ENCODE measurements around the gene GNAO1. TPM values are rescaled to one million over a fixed set of nuclear protein-coding genes. Genes with fewer than 3 reads are reported as not detected.

Gene GNAO1
- polyA plus RNA-seq, 1 of the 3 experiments (the other 2 are of a cell fraction) = 0.30 TPM

DNA sequence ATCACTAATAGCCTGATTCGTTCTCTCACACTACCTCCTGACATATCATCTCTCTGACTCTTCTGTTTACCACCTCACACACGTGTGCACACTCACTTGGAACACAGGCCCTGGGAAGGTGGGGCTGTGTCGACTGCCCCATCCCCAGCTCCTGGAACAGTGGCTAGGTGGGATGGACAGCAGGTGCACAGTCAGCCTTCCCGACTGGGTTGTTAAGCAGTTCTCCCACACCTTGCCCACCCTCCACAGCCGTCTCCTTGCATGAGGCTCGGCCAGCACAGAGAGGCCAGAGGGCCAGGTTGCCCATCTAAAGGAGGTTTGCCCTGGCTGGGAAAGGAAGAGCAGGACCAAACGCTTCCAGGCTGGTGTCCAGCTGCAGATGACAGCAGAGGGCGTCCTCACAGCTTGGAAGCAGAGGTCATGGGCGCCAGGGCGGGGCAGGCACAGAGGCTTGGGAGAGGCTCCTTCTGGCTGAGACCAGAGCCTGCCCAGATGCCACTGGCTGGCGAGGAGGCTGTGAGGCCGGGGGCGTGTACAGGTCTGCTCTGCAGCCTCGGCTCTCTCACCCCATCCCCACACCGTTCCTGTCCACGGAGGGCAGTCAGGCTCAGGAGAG lies 141.3 kb downstream of the GNAO1 start:
- Histone ChIP-seq H3K27me3 (ENCODE audit: insufficient read depth) (no peaks in the 10 kb centered on the region), H3F3A (replicated peaks; ENCODE audit: insufficient read depth) (no peaks in the 10 kb centered on the region), H3K9me2 (no peaks in the 10 kb centered on the region), H3K9me3 (no peaks in the 10 kb centered on the region), H3K4me1 (ENCODE audit: control insufficient read depth in 1 of 2, insufficient read depth in 2 of 2, low read depth in 1 of 2, low read length in 1 of 2) (no peaks in the 10 kb centered on the region; a peak in 1 of 4 replicates), H3K79me2 (ENCODE audit: insufficient read depth) (no peaks in the 10 kb centered on the region), H3K9ac (no peak overlapping the region), H3K36me3 (replicated peaks in 1 of 2; ENCODE audit: control insufficient read depth in 1 of 2, insufficient read depth in 2 of 2, low read length in 1 of 2) (no peaks in the 10 kb centered on the region), H4K20me1 (ENCODE audit: insufficient read depth) (no peaks in the 10 kb centered on the region), H3K27ac (ENCODE audit: low read depth in 2 of 2, low read length in 1 of 2) (no peak overlapping the region), H3K4me2 (no peak overlapping the region), H2AFZ (ENCODE audit: low read depth) (no peak overlapping the region), H3K4me3 (ENCODE audit: low read depth in 2 of 2, low read length in 1 of 2) (no peak overlapping the region)
- CTCF ChIA-PET = interaction anchor here (1.0 to 6.4 kb wide), 6 partner anchors 13 to 389 kb away, joined by 3 to 52 read pairs (median 6); no protein-coding TSS in a partner anchor
- 49% methylated on average over 11 of the region's 16 CpGs for WGBS (ENCODE audit: low lambda C conversion rate)
- DNase-seq = peak; percentile 57
- TF ChIP-seq NFIC (IDR thresholded peaks at IDR 0.05; ENCODE audit: borderline replicate concordance) (no peak), RAD21 (IDR thresholded peaks at IDR 0.05; ENCODE audit: low read length) (peak; percentile 51), SMC3 (IDR thresholded peaks at IDR 0.05; ENCODE audit: low read depth, low read length) (peak; percentile 39), CTCF (IDR thresholded peaks at IDR 0.05) (peak; percentile 46), CHD2 (IDR thresholded peaks at IDR 0.05; ENCODE audit: low read length, partially characterized antibody) (no peak), RFX5 (IDR thresholded peaks at IDR 0.05; ENCODE audit: low read length) (no peak)
- TF ChIP-seq, protein P1, sequence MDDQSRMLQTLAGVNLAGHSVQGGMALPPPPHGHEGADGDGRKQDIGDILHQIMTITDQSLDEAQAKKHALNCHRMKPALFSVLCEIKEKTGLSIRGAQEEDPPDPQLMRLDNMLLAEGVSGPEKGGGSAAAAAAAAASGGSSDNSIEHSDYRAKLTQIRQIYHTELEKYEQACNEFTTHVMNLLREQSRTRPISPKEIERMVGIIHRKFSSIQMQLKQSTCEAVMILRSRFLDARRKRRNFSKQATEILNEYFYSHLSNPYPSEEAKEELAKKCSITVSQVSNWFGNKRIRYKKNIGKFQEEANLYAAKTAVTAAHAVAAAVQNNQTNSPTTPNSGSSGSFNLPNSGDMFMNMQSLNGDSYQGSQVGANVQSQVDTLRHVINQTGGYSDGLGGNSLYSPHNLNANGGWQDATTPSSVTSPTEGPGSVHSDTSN (IDR thresholded peaks at IDR 0.05) = no peak
- POLR2A ChIA-PET = no interaction called here

GRCh38 chr16:56334761-56335160 lies 143.5 kb downstream of the GNAO1 start:
- ChIA-PET POLR2A (no interaction called here), CTCF (interaction anchor here (1.4 to 3.5 kb wide), 2 partner anchors 14 to 22 kb away, joined by 3 to 13 read pairs; no protein-coding TSS in a partner anchor)
- H3K27me3 ChIP-seq (ENCODE audit: insufficient read depth) = no peaks in the 10 kb centered on the region
- H3F3A ChIP-seq (replicated peaks; ENCODE audit: insufficient read depth) = no peaks in the 10 kb centered on the region
- H3K4me3 ChIP-seq (ENCODE audit: low read depth in 2 of 2, low read length in 1 of 2) = no peak overlapping the region
- H4K20me1 ChIP-seq (ENCODE audit: insufficient read depth) = no peaks in the 10 kb centered on the region
- no peaks in the 10 kb centered on the region for H3K36me3 ChIP-seq (replicated peaks in 1 of 2; ENCODE audit: control insufficient read depth in 1 of 2, insufficient read depth in 2 of 2, low read length in 1 of 2)
- H3K27ac ChIP-seq (ENCODE audit: low read depth in 2 of 2, low read length in 1 of 2) = no peak overlapping the region
- H3K4me2 ChIP-seq = no peak overlapping the region
- H3K9me2 ChIP-seq = no peaks in the 10 kb centered on the region
- no peak overlapping the region for H3K9ac ChIP-seq
- no peaks in the 10 kb centered on the region for H3K9me3 ChIP-seq
- WGBS (ENCODE audit: low lambda C conversion rate) = 90% methylated on average over 5 of the region's 9 CpGs
- no peaks in the 10 kb centered on the region; a peak in 1 of 4 replicates for H3K4me1 ChIP-seq (ENCODE audit: control insufficient read depth in 1 of 2, insufficient read depth in 2 of 2, low read depth in 1 of 2, low read length in 1 of 2)
- no peak overlapping the region for H2AFZ ChIP-seq (ENCODE audit: low read depth)
- DNase-seq = no peak
- TF ChIP-seq GABPA (IDR thresholded peaks at IDR 0.05; ENCODE audit: low read depth) (no peak), EP300 (IDR thresholded peaks at IDR 0.05; ENCODE audit: borderline replicate concordance in 1 of 2, low read depth in 1 of 2, low read length in 1 of 2) (no peak), TCF12 (IDR thresholded peaks at IDR 0.05) (no peak), SIN3A (IDR thresholded peaks at IDR 0.05; ENCODE audit: borderline replicate concordance, low read depth, low read length) (no peak), MEF2A (IDR thresholded peaks at IDR 0.05; ENCODE audit: borderline replicate concordance, low read depth) (no peak), RFX5 (IDR thresholded peaks at IDR 0.05; ENCODE audit: low read length) (no peak), TAF1 (IDR thresholded peaks at IDR 0.05; ENCODE audit: borderline replicate concordance, low read depth, low read length) (no peak), ELF1 (IDR thresholded peaks at IDR 0.05) (no peak), GATA2 (CRISPR knock-in tag; IDR thresholded peaks at IDR 0.05) (no peak), RAD21 (IDR thresholded peaks at IDR 0.05; ENCODE audit: low read length) (no peak), POLR2AphosphoS5 (IDR thresholded peaks at IDR 0.05; ENCODE audit: low read depth, low read length) (no peak), REST (IDR thresholded peaks at IDR 0.05; ENCODE audit: low read depth, low read length) (no peak), CHD2 (IDR thresholded peaks at IDR 0.05; ENCODE audit: low read length, partially characterized antibody) (no peak), TEAD4 (IDR thresholded peaks at IDR 0.05; ENCODE audit: borderline replicate concordance, insufficient read depth) (no peak)
- TF ChIP-seq, protein P2, sequence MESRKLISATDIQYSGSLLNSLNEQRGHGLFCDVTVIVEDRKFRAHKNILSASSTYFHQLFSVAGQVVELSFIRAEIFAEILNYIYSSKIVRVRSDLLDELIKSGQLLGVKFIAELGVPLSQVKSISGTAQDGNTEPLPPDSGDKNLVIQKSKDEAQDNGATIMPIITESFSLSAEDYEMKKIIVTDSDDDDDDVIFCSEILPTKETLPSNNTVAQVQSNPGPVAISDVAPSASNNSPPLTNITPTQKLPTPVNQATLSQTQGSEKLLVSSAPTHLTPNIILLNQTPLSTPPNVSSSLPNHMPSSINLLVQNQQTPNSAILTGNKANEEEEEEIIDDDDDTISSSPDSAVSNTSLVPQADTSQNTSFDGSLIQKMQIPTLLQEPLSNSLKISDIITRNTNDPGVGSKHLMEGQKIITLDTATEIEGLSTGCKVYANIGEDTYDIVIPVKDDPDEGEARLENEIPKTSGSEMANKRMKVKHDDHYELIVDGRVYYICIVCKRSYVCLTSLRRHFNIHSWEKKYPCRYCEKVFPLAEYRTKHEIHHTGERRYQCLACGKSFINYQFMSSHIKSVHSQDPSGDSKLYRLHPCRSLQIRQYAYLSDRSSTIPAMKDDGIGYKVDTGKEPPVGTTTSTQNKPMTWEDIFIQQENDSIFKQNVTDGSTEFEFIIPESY (IDR thresholded peaks at IDR 0.05; ENCODE audit: borderline replicate concordance, low read depth) = no peak
- H3K79me2 ChIP-seq (ENCODE audit: insufficient read depth) = no peaks in the 10 kb centered on the region
